ENCODE results near the gene TTYH1.

DNA sequence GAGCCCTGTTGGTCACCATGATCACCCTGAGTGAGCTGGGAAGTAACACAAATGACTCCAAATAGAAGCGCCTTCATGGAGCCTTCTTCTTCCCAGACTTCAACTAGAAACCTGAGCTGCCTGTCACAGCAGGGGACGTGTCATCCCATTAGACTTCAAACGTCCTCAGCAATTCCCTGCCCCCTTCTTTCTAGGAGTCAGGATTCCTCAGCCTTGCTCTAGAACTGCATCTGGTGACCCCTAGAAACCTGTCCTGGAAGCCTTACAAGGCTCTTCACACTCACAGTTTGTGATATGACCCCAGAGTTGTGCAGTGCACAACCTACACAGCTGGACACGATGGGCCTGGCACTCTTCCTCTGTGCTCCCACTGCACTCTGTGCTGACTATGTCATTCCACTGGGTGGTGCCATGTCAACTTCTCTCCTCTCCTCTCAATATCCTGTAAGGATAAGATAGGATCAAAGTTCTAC lies 23.6 kb upstream of the TTYH1 start:
- TF ChIP-seq CTCF (IDR thresholded peaks at IDR 0.05; ENCODE audit: low read depth, low read length) = no peak
- no peak for TF ChIP-seq EZH2phosphoT487 (IDR thresholded peaks at IDR 0.05; ENCODE audit: low read depth)
